GM06990 (cell line): Measurements from ENCODE around the gene PHF11.
A peak's percentile ranks its signal among the peaks of the same experiment; 100 is the strongest.

ENCODE experiments used
- DNase-seq: peaks from one replicate; pipeline ENCODE4 v3.0.0-alpha.2; 2011; ENCODE audit not compliant: insufficient read length; ENCODE audit errors: extremely low read depth
- H3K27me3 ChIP-seq: replicated peaks from 2 replicates; pipeline ENCODE4 v1.6.0; 2011; ENCODE audit warnings: low read length; ENCODE audit not compliant: control insufficient read depth, insufficient read depth
- H3K36me3 ChIP-seq: 2 replicates; pipeline ENCODE4 v1.5.1; 2011; ENCODE audit warnings: low read length; ENCODE audit not compliant: control insufficient read depth, insufficient read depth
- H3K4me3 ChIP-seq: replicated peaks from 2 replicates; pipeline ENCODE4 v1.5.1; 2011; ENCODE audit warnings: low read depth, mild to moderate bottlenecking, control low read depth, low read length
- TF ChIP-seq, protein P1 (sequence below): IDR thresholded peaks from 2 replicates; pipeline ENCODE4 v1.5.1; 2011; ENCODE audit warnings: low read length, control low read depth, mild to moderate bottlenecking, inconsistent platforms; ENCODE audit not compliant: insufficient read depth, poor library complexity, severe bottlenecking

PHF11 gene

DNA sequence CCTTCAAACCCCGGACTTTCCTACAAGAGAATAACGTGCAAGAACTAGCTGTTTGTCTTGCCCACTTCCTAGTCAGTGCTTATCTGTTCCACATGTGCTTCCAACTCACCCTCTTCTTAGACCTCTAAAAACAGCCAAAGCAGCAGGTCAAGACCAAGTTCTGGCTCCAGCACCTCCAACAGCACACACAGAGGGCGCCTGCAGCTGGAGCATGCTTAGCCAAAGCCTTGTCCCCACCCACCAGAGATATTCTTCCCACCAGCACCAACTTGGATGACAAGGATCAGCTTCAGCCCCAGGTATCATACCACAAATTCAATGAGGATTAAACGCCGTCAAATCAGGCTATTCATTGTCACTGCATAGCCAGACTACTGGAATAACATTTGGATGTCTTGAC, 71.7 kb downstream of the PHF11 start:
- TF ChIP-seq, protein P1, sequence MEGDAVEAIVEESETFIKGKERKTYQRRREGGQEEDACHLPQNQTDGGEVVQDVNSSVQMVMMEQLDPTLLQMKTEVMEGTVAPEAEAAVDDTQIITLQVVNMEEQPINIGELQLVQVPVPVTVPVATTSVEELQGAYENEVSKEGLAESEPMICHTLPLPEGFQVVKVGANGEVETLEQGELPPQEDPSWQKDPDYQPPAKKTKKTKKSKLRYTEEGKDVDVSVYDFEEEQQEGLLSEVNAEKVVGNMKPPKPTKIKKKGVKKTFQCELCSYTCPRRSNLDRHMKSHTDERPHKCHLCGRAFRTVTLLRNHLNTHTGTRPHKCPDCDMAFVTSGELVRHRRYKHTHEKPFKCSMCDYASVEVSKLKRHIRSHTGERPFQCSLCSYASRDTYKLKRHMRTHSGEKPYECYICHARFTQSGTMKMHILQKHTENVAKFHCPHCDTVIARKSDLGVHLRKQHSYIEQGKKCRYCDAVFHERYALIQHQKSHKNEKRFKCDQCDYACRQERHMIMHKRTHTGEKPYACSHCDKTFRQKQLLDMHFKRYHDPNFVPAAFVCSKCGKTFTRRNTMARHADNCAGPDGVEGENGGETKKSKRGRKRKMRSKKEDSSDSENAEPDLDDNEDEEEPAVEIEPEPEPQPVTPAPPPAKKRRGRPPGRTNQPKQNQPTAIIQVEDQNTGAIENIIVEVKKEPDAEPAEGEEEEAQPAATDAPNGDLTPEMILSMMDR: no peak
- no peak overlapping the region for H3K4me3 ChIP-seq
- H3K36me3 ChIP-seq: no peaks in the 10 kb centered on the region
- no peak for DNase-seq
- H3K27me3 ChIP-seq: no peaks in the 10 kb centered on the region

DNA sequence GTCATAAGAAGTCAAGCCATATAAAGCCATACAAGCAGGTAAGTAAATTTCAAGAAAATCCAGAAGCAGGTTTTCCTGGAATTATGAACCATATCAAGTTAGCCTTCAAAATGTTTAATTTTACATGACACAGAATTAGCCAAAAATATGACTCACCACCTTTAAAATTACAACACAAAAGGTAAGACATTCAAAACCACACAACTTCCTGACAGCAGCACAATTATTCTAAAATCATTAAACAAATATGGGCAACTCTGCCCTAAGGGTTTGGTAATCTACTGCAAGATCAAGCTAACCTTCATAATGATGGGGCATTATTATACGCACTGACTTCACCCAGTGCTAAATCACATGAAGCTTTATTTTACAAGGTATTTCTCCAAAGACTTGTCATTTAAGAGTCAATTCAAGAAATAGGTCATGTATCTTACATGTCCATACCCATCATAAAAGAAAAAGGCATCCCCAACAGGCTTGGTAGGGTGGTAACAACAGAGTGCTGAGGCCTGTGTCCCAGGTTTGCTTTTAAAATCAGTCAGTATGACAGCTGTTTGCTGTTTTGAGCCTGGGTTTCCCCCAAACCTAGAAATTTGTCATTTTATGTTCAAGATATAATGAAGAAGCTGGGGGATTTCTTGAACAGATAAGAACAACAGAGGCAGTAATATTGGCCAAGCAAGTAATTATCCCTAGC, 74.4 kb downstream of the PHF11 start:
- no peaks in the 10 kb centered on the region for H3K27me3 ChIP-seq
- peak; percentile 41 for DNase-seq
- TF ChIP-seq, protein P1: no peak
- H3K4me3 ChIP-seq: no peak overlapping the region
- H3K36me3 ChIP-seq: no peaks in the 10 kb centered on the region

DNA sequence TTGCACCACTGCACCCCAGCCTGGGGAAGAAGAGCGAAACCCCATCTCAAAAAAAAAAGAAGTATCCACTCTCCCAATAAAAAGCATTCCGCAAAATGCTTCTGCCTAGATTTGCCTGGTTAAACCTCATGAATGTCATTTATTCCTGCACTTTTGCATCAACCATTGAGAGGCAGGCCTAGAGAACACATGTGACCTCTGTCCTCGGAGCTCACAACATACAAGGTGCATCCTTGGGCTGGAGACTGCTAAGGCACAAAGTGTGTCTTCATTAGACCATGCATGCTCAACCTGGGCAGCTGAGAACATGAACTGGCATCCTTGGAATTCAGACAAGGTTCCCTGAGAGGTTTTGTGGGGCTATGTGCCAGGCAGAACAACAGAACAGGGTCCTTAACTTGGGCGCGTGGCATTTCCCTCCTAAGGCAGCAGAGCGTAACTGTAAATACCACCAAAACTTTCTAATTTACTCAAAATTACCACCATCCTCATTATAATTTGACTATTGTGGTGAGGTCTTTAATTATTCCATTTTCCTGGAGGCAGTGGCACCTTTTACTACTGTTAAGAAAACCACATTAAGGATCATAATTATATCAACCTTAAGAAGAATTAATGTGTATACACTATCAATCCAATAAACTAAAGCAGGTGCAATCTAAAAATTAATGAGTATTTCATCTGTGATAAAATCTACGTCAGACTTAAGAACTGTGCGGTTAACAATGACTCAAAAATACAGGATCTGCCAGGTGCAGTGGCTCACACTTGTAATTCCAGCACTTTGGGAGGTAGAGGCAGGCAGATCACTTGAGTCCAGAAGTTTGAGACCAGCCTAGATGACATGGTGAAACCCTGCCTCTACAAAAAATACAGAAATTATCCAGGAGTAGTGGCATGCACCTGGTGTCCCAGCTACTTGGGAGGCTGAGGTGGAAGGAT, 75.8 kb downstream of the PHF11 start:
- no peak overlapping the region for H3K4me3 ChIP-seq
- DNase-seq: peak; percentile 50
- no peaks in the 10 kb centered on the region for H3K36me3 ChIP-seq
- TF ChIP-seq, protein P1: no peak
- no peaks in the 10 kb centered on the region for H3K27me3 ChIP-seq
